HCEC 1CT (cell line): Measurements from ENCODE around the gene MVD.
"Not testable (repeated sequence)": the region's sequence is repeated elsewhere in the genome, so short reads cannot be mapped to it uniquely, and the experiment has no call there.

ENCODE experiments used
- DNase-seq: peaks from one replicate; pipeline ENCODE4 v3.0.0-alpha.2; 2017

MVD gene

GRCh38 chr16:88680554-88681083 lies 17.7 kb upstream of the MVD start:
- no peak for DNase-seq

- DNase-seq: no peak
These were observed 15.5 kb upstream of the MVD start for GRCh38 chr16:88678224-88678979.

- no peak for DNase-seq
These were observed 14.8 kb upstream of the MVD start for GRCh38 chr16:88677721-88678120.

- no peak for DNase-seq
These were observed 13.8 kb upstream of the MVD start for GRCh38 chr16:88676502-88677242.

GRCh38 chr16:88673716-88674379 lies 11.0 kb upstream of the MVD start:
- no peak for DNase-seq

- DNase-seq: no peak
These were observed 9.9 kb upstream of the MVD start for GRCh38 chr16:88672776-88673175.

- no peak for DNase-seq
These were observed 8.9 kb upstream of the MVD start for GRCh38 chr16:88671806-88672205.

GRCh38 chr16:88669980-88670379 lies 7.1 kb upstream of the MVD start:
- DNase-seq: no peak

- DNase-seq: not testable (repeated sequence)
These were observed 6.6 kb upstream of the MVD start for GRCh38 chr16:88669493-88669892.

GRCh38 chr16:88667461-88667860 lies 4.6 kb upstream of the MVD start:
- DNase-seq: no peak

- DNase-seq: no peak
These were observed 2.7 kb upstream of the MVD start for GRCh38 chr16:88665570-88665969.

GRCh38 chr16:88665148-88665547 lies 2.3 kb upstream of the MVD start:
- no peak for DNase-seq

GRCh38 chr16:88662222-88662842 lies 559 bp downstream of the MVD start:
- no peak for DNase-seq

GRCh38 chr16:88661468-88661867 lies 1.4 kb downstream of the MVD start:
- no peak for DNase-seq

- no peak for DNase-seq
These were observed 3.7 kb downstream of the MVD start for GRCh38 chr16:88659160-88659559.

- DNase-seq: no peak
These were observed 4.2 kb downstream of the MVD start for GRCh38 chr16:88658714-88659113.

- no peak for DNase-seq
These were observed 5.5 kb downstream of the MVD start for GRCh38 chr16:88657371-88657770.

- no peak for DNase-seq
These were observed 6.5 kb downstream of the MVD start for GRCh38 chr16:88656291-88656980.

GRCh38 chr16:88655733-88656281 lies 7.1 kb downstream of the MVD start:
- DNase-seq: no peak

- DNase-seq: no peak
These were observed 7.7 kb downstream of the MVD start for GRCh38 chr16:88655053-88655732.

GRCh38 chr16:88654363-88655052 lies 8.4 kb downstream of the MVD start:
- DNase-seq: no peak
